Right ventricle myocardium superior (tissue), 1 donor: ENCODE results near the gene CD4. TPM values are rescaled to one million over a fixed set of nuclear protein-coding genes. Genes with fewer than 3 reads are reported as not detected.
"Not testable (repeated sequence)": the region's sequence is repeated elsewhere in the genome, so short reads cannot be mapped to it uniquely, and the experiment has no call there.

Source experiments
- ATAC-seq: fragments of 200-7000 bp; cut with Tn5 transposase; one replicate; pipeline ENCODE4 v1.9.1; 2020; ENCODE audit warnings: mild to moderate bottlenecking; ENCODE audit not compliant: poor library complexity
- DNase-seq: peaks from one replicate; pipeline ENCODE4 v3.0.0-alpha.2; 2020
- intact Hi-C: fragments of 100-400 bp; cut with DNase I; formaldehyde crosslinking; loops from one replicate; pipeline ENCODE4 v1.11.2; 2022
- long read RNA-seq: library from polyadenylated mRNA; unstranded; transcript quantifications from one replicate; pipeline ENCODE4 v2.0.0, GENCODE V29; 2021
- total RNA-seq: library from RNA; stranded (reverse); fragmentation: NEBNext Ultra II Directional; extraction: Animal tissue kit (Norgen Biotek cat#: 25700); gene quantifications from one replicate; pipeline ENCODE4 v1.2.1, GENCODE V29; 2021
- donor health status: DM: no; HTN: yes; CAD: no; lungs with severe emphysema.

Gene CD4
- 10.4 TPM for total RNA-seq
- long read RNA-seq, transcript CD4-201 (10 exons, 3,114 nt): major isoform, 12 of 16 reads
- long read RNA-seq, partial matches to known transcripts: 4 of 16 reads
- long read RNA-seq, other reads (novel, unspliced or antisense): 0 of 16 reads

GRCh38 chr12:6788972-6789924 is at the start of gene CD4:
Gene CD4, plus strand, starts transcription at chr12:6789528. Its CDS starts 10,611 bp downstream, at chr12:6800139.
- peak; percentile 76 for ATAC-seq
- DNase-seq: peak; percentile 87
- intact Hi-C loops: no loop called here

- intact Hi-C loops, DNase-seq, ATAC-seq: not testable (repeated sequence)
Measured at GRCh38 chr12:6742080-6742479, 47.2 kb upstream of the CD4 start.

GRCh38 chr12:6742834-6743233 is 46.5 kb upstream of the CD4 start:
- no peak for ATAC-seq
- intact Hi-C loops: no loop called here
- DNase-seq: no peak

- intact Hi-C loops, DNase-seq, ATAC-seq: not testable (repeated sequence)
Measured at GRCh38 chr12:6743300-6743699, 46.0 kb upstream of the CD4 start.

- DNase-seq: no peak
- ATAC-seq: peak; percentile 50
Measured at GRCh38 chr12:6745741-6746525, 43.4 kb upstream of the CD4 start.

GRCh38 chr12:6747216-6747615 is 42.1 kb upstream of the CD4 start:
- intact Hi-C loops: no loop called here
- ATAC-seq (no peak), DNase-seq (no peak)

More at GRCh38 chr12:6745741-6746525, 43.4 kb upstream of the CD4 start:
- intact Hi-C loops: no loop called here

GRCh38 chr12:6748761-6749160 is 40.6 kb upstream of the CD4 start:
- DNase-seq (no peak), ATAC-seq (no peak)
- intact Hi-C loops: no loop called here

- DNase-seq (no peak), ATAC-seq (no peak)
- intact Hi-C loops: loop anchor here (5.0 kb wide), 1 partner anchor 77 kb away; the partner anchor contains the start of gene P3H3
Measured at GRCh38 chr12:6750506-6750905, 38.8 kb upstream of the CD4 start.

- ATAC-seq (no peak), DNase-seq (no peak)
- intact Hi-C loops: loop anchor here (2.0 to 5.0 kb wide), 2 partner anchors 27 to 76 kb away; partner anchors contain the start of gene P3H3
Measured at GRCh38 chr12:6751767-6752166, 37.6 kb upstream of the CD4 start.

- ATAC-seq (peak; percentile 25), DNase-seq (no peak)
- intact Hi-C loops: loop anchor here (2.0 to 5.0 kb wide), 2 partner anchors 26 to 75 kb away; partner anchors contain the start of gene P3H3
Measured at GRCh38 chr12:6752167-6752920, 37.0 kb upstream of the CD4 start.

- ATAC-seq: peak; percentile 96
- peak; percentile 99 for DNase-seq
- intact Hi-C loops: loop anchor here (2.0 to 5.0 kb wide), 2 partner anchors 26 to 74 kb away; partner anchors contain the start of gene P3H3
Measured at GRCh38 chr12:6752921-6753771, 36.2 kb upstream of the CD4 start, which contains the start of gene MLF2. Gene MLF2, minus strand, starts transcription at chr12:6753141. Its CDS starts 807 bp downstream, at chr12:6752334.

- intact Hi-C loops: loop anchor here (2.0 to 5.0 kb wide), 2 partner anchors 25 to 73 kb away; partner anchors contain the start of gene P3H3
- DNase-seq: no peak
- ATAC-seq: no peak
Measured at GRCh38 chr12:6753772-6754356, 35.5 kb upstream of the CD4 start.

GRCh38 chr12:6754411-6754810 is 34.9 kb upstream of the CD4 start:
- intact Hi-C loops: loop anchor here (5.0 kb wide), 1 partner anchor 73 kb away; the partner anchor contains the start of gene P3H3
- DNase-seq: no peak
- ATAC-seq: no peak

- DNase-seq (no peak), ATAC-seq (no peak)
- intact Hi-C loops: no loop called here
Measured at GRCh38 chr12:6757028-6757690, 32.2 kb upstream of the CD4 start.

- intact Hi-C loops: no loop called here
- DNase-seq: no peak
- ATAC-seq: no peak
Measured at GRCh38 chr12:6758506-6759095, 30.7 kb upstream of the CD4 start.

GRCh38 chr12:6759741-6760140 is 29.6 kb upstream of the CD4 start:
- DNase-seq: no peak
- ATAC-seq: no peak
- intact Hi-C loops: no loop called here
